ENCODE results near the gene ADSS2.

- no peak for TF ChIP-seq CTCF (IDR thresholded peaks at IDR 0.05)
- no peak for TF ChIP-seq CREM (CRISPR knock-in tag; IDR thresholded peaks at IDR 0.05)
- TF ChIP-seq MXD4 (CRISPR knock-in tag; IDR thresholded peaks at IDR 0.05; ENCODE audit: borderline replicate concordance), result no peak
- TF ChIP-seq ESRRA (CRISPR knock-in tag; IDR thresholded peaks at IDR 0.05; ENCODE audit: borderline replicate concordance), result no peak
- no peak for TF ChIP-seq ZNF263 (CRISPR knock-in tag; IDR thresholded peaks at IDR 0.05; ENCODE audit: low read depth)
- TF ChIP-seq SMAD3 (CRISPR knock-in tag; IDR thresholded peaks at IDR 0.05; ENCODE audit: borderline replicate concordance), result no peak
- TF ChIP-seq ATF6 (CRISPR knock-in tag; IDR thresholded peaks at IDR 0.05), result no peak
- no peak for TF ChIP-seq ZNF281 (CRISPR knock-in tag; IDR thresholded peaks at IDR 0.05)
- no peak for TF ChIP-seq SP1 (CRISPR knock-in tag; conservative IDR thresholded peaks at IDR 0.05)
- TF ChIP-seq ZNF232 (CRISPR knock-in tag; IDR thresholded peaks at IDR 0.05), result no peak
These were observed 32.7 kb downstream of the ADSS2 start for GRCh38 chr1:244419024-244419423.
